Right atrium auricular region (tissue), 2 donors: ENCODE measurements around the gene SLC5A6. TPM values are rescaled to one million over a fixed set of nuclear protein-coding genes. Genes with fewer than 3 reads are reported as not detected.
"Not testable (repeated sequence)": the region's sequence is repeated elsewhere in the genome, so short reads cannot be mapped to it uniquely, and the experiment has no call there.

Experiments used
- DNase-seq: peaks from one replicate; pipeline ENCODE4 v3.0.0-alpha.2; 2019; ENCODE audit warnings: low spot score
- H3K27ac ChIP-seq, 2 donors: fragments of 200-600 bp; sonication (generic); 1 replicate in 1 of 2; 2 replicates in 1 of 2; pipeline ENCODE4 v1.5.1; 2016 to 2019
- H3K27me3 ChIP-seq, 2 donors: fragments of 200-600 bp; sonication (generic); one replicate each; pipeline versions ENCODE4 v1.5.1 to v1.6.0; 2017 to 2019
- H3K36me3 ChIP-seq: fragments of 200-600 bp; sonication (generic); one replicate; pipeline ENCODE4 v1.5.1; 2016
- H3K4me1 ChIP-seq, 2 donors: fragments of 200-600 bp; sonication (generic); one replicate each; pipeline versions ENCODE4 v1.5.1 to v1.6.0; 2017 to 2019
- H3K4me3 ChIP-seq, 2 donors: fragments of 200-600 bp; sonication (generic); 1 replicate in 1 of 2; 2 replicates in 1 of 2; pipeline ENCODE4 v1.5.1; 2017 to 2019; ENCODE audit warnings: mild to moderate bottlenecking in 1 of 2, moderate library complexity in 1 of 2
- H3K9me3 ChIP-seq, 2 donors: fragments of 200-600 bp; sonication (generic); one replicate each; pipeline ENCODE4 v1.5.1; 2019
- total RNA-seq, 2 donors: library from RNA; depleted of rRNA; stranded (reverse); fragments of >200 nt; gene quantifications; one replicate each; pipeline ENCODE4 v1.1.0, GENCODE V29; 2016
- TF ChIP-seq, protein P1 (sequence below), 2 donors: fragments of 200-600 bp; sonication (generic); IDR thresholded peaks; one replicate each; pipeline ENCODE4 v1.5.1; 2019; ENCODE audit warnings: antibody characterized with exemption in 2 of 2

Gene SLC5A6
- total RNA-seq, 2 donors from 2014 or later, result 9.2 to 14.7 TPM

DNA sequence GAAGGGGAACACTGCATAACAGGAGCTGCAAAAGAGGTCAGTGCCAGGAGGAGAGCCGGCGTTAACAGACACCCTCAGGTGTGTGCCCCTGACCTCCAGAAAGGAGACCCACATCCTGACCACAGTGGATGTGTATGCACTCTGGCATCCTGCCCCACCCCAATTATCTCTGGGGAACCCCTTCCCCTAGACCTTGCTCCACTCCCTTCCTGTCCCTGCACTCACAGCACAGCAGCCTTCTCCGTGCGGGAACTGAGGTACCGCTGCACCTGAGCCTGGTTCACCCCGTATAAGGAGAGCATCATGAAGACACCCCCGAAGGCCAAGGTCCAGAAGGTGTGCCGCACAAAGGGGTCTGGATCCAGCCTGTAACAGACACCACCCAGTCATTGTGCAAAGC lies 7.5 kb downstream of the SLC5A6 start:
- no peak for DNase-seq
- Histone ChIP-seq H3K27me3 (no peaks in the 10 kb centered on the region), H3K36me3 (peaks cover 56% of the 10 kb centered on the region), H3K4me1 (no peaks in the 10 kb centered on the region), H3K4me3 (no peak overlapping the region), H3K9me3 (no peaks in the 10 kb centered on the region), H3K27ac (no peak overlapping the region)
- TF ChIP-seq, protein P1, sequence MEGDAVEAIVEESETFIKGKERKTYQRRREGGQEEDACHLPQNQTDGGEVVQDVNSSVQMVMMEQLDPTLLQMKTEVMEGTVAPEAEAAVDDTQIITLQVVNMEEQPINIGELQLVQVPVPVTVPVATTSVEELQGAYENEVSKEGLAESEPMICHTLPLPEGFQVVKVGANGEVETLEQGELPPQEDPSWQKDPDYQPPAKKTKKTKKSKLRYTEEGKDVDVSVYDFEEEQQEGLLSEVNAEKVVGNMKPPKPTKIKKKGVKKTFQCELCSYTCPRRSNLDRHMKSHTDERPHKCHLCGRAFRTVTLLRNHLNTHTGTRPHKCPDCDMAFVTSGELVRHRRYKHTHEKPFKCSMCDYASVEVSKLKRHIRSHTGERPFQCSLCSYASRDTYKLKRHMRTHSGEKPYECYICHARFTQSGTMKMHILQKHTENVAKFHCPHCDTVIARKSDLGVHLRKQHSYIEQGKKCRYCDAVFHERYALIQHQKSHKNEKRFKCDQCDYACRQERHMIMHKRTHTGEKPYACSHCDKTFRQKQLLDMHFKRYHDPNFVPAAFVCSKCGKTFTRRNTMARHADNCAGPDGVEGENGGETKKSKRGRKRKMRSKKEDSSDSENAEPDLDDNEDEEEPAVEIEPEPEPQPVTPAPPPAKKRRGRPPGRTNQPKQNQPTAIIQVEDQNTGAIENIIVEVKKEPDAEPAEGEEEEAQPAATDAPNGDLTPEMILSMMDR (IDR thresholded peaks at IDR 0.05), result no peak

DNA sequence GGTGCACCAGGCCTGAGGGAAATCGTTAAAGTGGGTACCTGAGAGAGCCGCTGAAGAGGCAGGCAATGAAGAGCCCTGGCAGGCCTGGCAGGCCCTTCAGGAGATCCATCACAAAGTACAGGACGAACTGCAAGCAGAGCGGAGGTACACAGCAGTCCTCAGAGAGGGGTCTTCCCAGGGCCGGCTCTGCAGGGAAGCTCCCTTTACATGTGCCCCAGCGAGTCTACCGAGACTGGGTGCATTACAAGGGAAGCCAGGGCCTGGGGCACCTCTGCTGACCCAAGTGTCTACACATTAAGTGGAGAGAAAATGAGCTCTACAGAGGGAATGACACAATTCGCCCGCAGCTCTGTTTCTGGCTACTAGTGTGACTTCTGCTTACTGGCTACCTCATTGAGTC lies 8.3 kb downstream of the SLC5A6 start:
- Histone ChIP-seq H3K9me3 (no peaks in the 10 kb centered on the region), H3K27ac (no peak overlapping the region), H3K4me3 (no peak overlapping the region), H3K36me3 (peaks cover 56% of the 10 kb centered on the region), H3K4me1 (no peaks in the 10 kb centered on the region), H3K27me3 (no peaks in the 10 kb centered on the region)
- no peak for DNase-seq
- TF ChIP-seq, protein P1 (IDR thresholded peaks at IDR 0.05), result no peak

DNA sequence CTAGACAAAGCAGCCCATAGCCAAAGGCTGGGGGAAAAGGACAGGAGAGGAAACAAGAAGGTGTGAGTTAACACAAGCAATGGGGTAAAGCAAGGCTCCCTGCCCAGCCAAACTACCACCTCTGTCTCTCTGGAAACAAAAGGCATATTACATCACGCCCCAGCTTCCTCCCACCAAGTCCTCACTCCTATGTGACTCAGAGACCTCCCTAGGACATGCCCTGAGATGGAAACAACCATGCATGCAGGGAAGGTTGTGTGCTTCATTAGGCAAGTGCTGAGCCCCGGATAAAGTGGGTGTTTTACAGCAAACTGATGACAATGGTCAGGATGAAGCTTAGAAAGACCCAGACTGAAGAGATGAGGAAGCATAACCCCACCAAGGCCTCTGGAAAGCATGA lies 9.2 kb downstream of the SLC5A6 start:
- Histone ChIP-seq H3K27me3 (no peaks in the 10 kb centered on the region), H3K4me3 (no peak overlapping the region), H3K27ac (no peak overlapping the region), H3K4me1 (no peaks in the 10 kb centered on the region), H3K9me3 (no peaks in the 10 kb centered on the region), H3K36me3 (peaks cover 56% of the 10 kb centered on the region)
- TF ChIP-seq, protein P1 (IDR thresholded peaks at IDR 0.05), result no peak
- no peak for DNase-seq

DNA sequence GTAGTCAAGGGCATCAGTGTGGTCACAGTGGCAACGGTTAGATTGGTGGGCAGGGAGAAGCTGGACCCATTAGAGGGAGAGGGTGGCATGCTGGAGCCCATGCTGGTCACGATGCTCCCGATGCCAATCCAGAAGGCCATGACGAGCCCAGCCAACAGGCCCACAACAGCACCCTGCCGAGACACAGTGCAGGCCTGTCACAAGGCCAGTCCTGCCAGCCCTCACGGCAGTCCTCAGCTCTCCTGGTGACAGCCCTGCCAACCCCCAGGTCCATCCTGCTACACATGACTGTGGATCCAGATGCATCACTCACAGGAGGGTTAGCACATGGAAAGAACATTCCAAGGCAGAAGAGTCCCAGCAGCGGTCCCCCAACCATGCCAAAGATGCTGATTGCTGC lies 10.4 kb downstream of the SLC5A6 start:
- Histone ChIP-seq H3K27me3 (no peaks in the 10 kb centered on the region), H3K4me3 (no peak overlapping the region), H3K9me3 (no peaks in the 10 kb centered on the region), H3K4me1 (no peaks in the 10 kb centered on the region), H3K36me3 (peaks cover 47% of the 10 kb centered on the region), H3K27ac (no peak overlapping the region)
- TF ChIP-seq, protein P1 (IDR thresholded peaks at IDR 0.05), result no peak
- DNase-seq, result no peak

DNA sequence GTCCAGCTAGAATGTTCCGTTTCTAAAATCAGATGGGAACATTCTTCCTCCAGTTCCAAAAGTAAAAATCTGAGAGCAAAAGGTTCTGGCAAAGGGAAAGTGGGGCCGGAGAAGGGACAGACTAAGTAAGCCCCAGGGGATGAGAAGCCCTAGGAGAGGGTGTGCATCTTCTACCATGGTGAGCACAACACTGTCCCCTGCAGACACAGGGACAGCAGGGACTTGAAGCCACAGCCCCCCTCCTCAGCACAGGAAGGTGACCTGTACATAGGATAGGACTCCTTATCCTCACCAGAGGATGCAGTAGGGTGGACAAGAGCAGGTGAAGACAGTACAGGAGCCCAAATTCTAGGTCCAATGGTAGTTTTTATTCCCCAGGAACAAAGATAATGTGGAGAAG lies 12.8 kb downstream of the SLC5A6 start:
- H3K27ac ChIP-seq, result no peak overlapping the region
- no peaks in the 10 kb centered on the region for H3K27me3 ChIP-seq
- no peak overlapping the region for H3K4me3 ChIP-seq
- no peak for DNase-seq
- TF ChIP-seq, protein P1 (IDR thresholded peaks at IDR 0.05), result no peak
- H3K4me1 ChIP-seq, result no peaks in the 10 kb centered on the region
- peaks cover 27% of the 10 kb centered on the region for H3K36me3 ChIP-seq
- no peaks in the 10 kb centered on the region for H3K9me3 ChIP-seq

DNA sequence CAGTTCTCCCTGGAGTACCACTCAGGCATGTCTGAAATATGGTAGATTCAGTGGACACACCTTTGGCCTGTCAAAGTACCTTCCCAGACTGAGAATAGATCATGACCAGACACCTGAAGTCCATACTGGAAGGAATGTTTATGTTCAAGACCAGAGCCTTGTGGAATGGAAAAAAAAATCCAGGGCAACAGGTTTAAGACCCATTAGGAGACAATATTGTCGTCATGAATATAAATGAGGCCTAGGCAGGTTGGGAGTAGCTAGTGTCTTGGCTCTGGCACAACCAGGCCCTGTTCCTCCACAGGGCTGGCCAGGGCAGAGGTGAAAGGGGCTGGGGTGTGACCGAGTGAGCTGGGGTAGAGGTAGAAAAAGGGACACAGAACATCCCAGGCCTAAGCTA lies 13.4 kb downstream of the SLC5A6 start:
- Histone ChIP-seq H3K4me3 (no peak overlapping the region), H3K9me3 (no peaks in the 10 kb centered on the region), H3K27ac (no peak overlapping the region), H3K27me3 (no peaks in the 10 kb centered on the region), H3K4me1 (no peaks in the 10 kb centered on the region), H3K36me3 (peaks cover 21% of the 10 kb centered on the region)
- TF ChIP-seq, protein P1 (IDR thresholded peaks at IDR 0.05), result no peak
- DNase-seq, result no peak

DNA sequence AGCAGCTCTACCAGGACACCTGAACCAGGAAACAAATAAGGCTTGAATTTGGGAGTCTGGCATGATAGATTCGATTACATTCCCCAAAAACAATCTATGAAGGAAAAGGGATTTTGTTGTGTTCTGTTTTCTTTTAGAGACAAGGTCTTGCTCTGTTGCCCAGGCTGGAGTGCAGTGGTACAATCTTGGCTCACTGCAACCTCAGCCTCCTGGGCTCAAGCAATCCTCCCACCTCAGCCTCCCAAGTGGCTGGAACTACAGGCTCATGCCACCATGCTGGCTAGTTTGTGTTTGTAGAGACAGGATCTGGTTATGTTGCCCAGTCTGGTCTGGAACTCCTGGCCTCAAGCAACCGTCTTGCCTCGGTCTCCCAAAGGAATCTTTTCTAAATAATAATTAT lies 14.0 kb downstream of the SLC5A6 start:
- not testable (repeated sequence) for H3K4me3 ChIP-seq, H3K4me1 ChIP-seq

DNA sequence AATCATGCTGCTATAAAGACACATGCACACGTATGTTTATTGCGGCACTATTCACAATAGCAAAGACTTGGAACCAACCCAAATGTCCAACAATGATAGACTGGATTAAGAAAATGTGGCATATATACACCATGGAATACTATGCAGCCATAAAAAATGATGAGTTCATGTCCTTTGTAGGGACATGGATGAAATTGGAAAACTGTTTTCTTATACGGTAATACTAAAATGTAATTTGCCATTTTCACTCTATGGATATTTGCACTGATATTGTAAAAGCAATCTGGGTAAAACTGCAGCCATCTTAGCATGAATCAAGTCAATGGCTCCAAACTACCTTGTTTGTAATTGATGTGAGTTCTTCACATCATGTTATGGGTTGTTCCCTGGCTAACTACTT lies 16.3 kb downstream of the SLC5A6 start:
- H3K27me3 ChIP-seq, H3K36me3 ChIP-seq, H3K4me3 ChIP-seq, DNase-seq, H3K9me3 ChIP-seq, H3K27ac ChIP-seq, H3K4me1 ChIP-seq: not testable (repeated sequence)

More for the DNA sequence above, 14.0 kb downstream of the SLC5A6 start:
- not testable (repeated sequence) for H3K27me3 ChIP-seq, DNase-seq, H3K9me3 ChIP-seq, H3K27ac ChIP-seq
- peaks cover 18% of the 10 kb centered on the region for H3K36me3 ChIP-seq
